Fibroblast of lung (primary cell): Measurements from ENCODE around the gene CCDC73.

Experiments
- CTCF ChIP-seq, 2 donors: IDR thresholded peaks in 1 of 2; conservative IDR thresholded peaks in 1 of 2; 1 replicate in 1 of 2; 2 replicates in 1 of 2; pipeline ENCODE4 v1.5.1; 2011 to 2012; ENCODE audit warnings: low read length in 2 of 2, control low read depth in 1 of 2, inconsistent platforms in 1 of 2, low read depth in 1 of 2, mild to moderate bottlenecking in 1 of 2
- EZH2 ChIP-seq: IDR thresholded peaks from 2 replicates; pipeline ENCODE4 v1.5.1; 2012; ENCODE audit warnings: low read length, control low read depth, mild to moderate bottlenecking; ENCODE audit errors: missing control alignments

- TF ChIP-seq EZH2 (no peak), CTCF (conservative IDR thresholded peaks at IDR 0.05 in 1 of 2, IDR thresholded peaks at IDR 0.05 in 1 of 2; ENCODE audit: low read depth in 1 of 2, low read length in 2 of 2) (no peak)
Observed at GRCh38 chr11:32555895-32556294, 238.6 kb downstream of the CCDC73 start.
